ENCODE data around the gene SNX8.

The SNX8 gene

GRCh38 chr7:2314209-2314955 lies at the start of gene SNX8:
TSS of gene SNX8 (minus strand) at chr7:2314441. CDS start at chr7:2314421, 20 bp downstream.
- no peaks in the 10 kb centered on the region for H3K9me3 Mint-ChIP-seq
- peaks cover 6% of the 10 kb centered on the region for H3K36me3 Mint-ChIP-seq (ENCODE audit: low read depth)
- peak within 1 kb of the TSS; percentile 88 for H3K27ac Mint-ChIP-seq
- H3K27me3 Mint-ChIP-seq: no peaks in the 10 kb centered on the region
- no peak within 1 kb of the TSS for H3K4me3 Mint-ChIP-seq
- peaks cover 26% of the 10 kb centered on the region for H3K4me1 Mint-ChIP-seq (ENCODE audit: low read depth)

- no peak overlapping the region for H3K27ac Mint-ChIP-seq
- no peaks in the 10 kb centered on the region for H3K9me3 Mint-ChIP-seq
- H3K4me3 Mint-ChIP-seq: no peak overlapping the region
- no peaks in the 10 kb centered on the region for H3K27me3 Mint-ChIP-seq
- H3K36me3 Mint-ChIP-seq (ENCODE audit: low read depth): peaks cover 87% of the 10 kb centered on the region
- peaks cover 26% of the 10 kb centered on the region for H3K4me1 Mint-ChIP-seq (ENCODE audit: low read depth)
Observed at GRCh38 chr7:2362385-2363088, 48.3 kb upstream of the SNX8 start.

GRCh38 chr7:2360796-2361195 lies 46.6 kb upstream of the SNX8 start:
- Mint-ChIP-seq H3K36me3 (ENCODE audit: low read depth) (peaks cover 81% of the 10 kb centered on the region), H3K4me3 (no peak overlapping the region), H3K4me1 (ENCODE audit: low read depth) (peaks cover 40% of the 10 kb centered on the region), H3K27ac (no peak overlapping the region), H3K27me3 (no peaks in the 10 kb centered on the region), H3K9me3 (no peaks in the 10 kb centered on the region)

GRCh38 chr7:2359610-2360009 lies 45.4 kb upstream of the SNX8 start:
- Mint-ChIP-seq H3K27me3 (no peaks in the 10 kb centered on the region), H3K4me1 (ENCODE audit: low read depth) (peaks cover 40% of the 10 kb centered on the region), H3K36me3 (ENCODE audit: low read depth) (peaks cover 75% of the 10 kb centered on the region), H3K4me3 (no peak overlapping the region), H3K27ac (no peak overlapping the region), H3K9me3 (no peaks in the 10 kb centered on the region)

GRCh38 chr7:2358968-2359527 lies 44.8 kb upstream of the SNX8 start:
- peak overlapping the region; percentile 39 for H3K4me3 Mint-ChIP-seq
- H3K27me3 Mint-ChIP-seq: no peaks in the 10 kb centered on the region
- H3K36me3 Mint-ChIP-seq (ENCODE audit: low read depth): peaks cover 70% of the 10 kb centered on the region
- H3K9me3 Mint-ChIP-seq: no peaks in the 10 kb centered on the region
- peaks cover 45% of the 10 kb centered on the region for H3K4me1 Mint-ChIP-seq (ENCODE audit: low read depth)
- no peak overlapping the region for H3K27ac Mint-ChIP-seq

- peaks cover 57% of the 10 kb centered on the region for H3K36me3 Mint-ChIP-seq (ENCODE audit: low read depth)
- peak overlapping the region; percentile 83 for H3K4me3 Mint-ChIP-seq
- H3K27ac Mint-ChIP-seq: peak overlapping the region; percentile 87
- H3K9me3 Mint-ChIP-seq: no peaks in the 10 kb centered on the region
- peaks cover 58% of the 10 kb centered on the region for H3K4me1 Mint-ChIP-seq (ENCODE audit: low read depth)
- H3K27me3 Mint-ChIP-seq: no peaks in the 10 kb centered on the region
Observed at GRCh38 chr7:2357571-2357970, 43.3 kb upstream of the SNX8 start.

GRCh38 chr7:2357165-2357564 lies 42.9 kb upstream of the SNX8 start:
- peak overlapping the region; percentile 87 for H3K27ac Mint-ChIP-seq
- H3K4me1 Mint-ChIP-seq (ENCODE audit: low read depth): peaks cover 59% of the 10 kb centered on the region
- no peaks in the 10 kb centered on the region for H3K27me3 Mint-ChIP-seq
- peak overlapping the region; percentile 83 for H3K4me3 Mint-ChIP-seq
- no peaks in the 10 kb centered on the region for H3K9me3 Mint-ChIP-seq
- peaks cover 55% of the 10 kb centered on the region for H3K36me3 Mint-ChIP-seq (ENCODE audit: low read depth)

- Mint-ChIP-seq H3K4me3 (peak overlapping the region; percentile 83), H3K27ac (peak overlapping the region; percentile 89), H3K27me3 (no peaks in the 10 kb centered on the region), H3K4me1 (ENCODE audit: low read depth) (peaks cover 60% of the 10 kb centered on the region), H3K9me3 (no peaks in the 10 kb centered on the region), H3K36me3 (ENCODE audit: low read depth) (peaks cover 47% of the 10 kb centered on the region)
Observed at GRCh38 chr7:2355705-2356008, 41.4 kb upstream of the SNX8 start.

GRCh38 chr7:2354939-2355704 lies 40.9 kb upstream of the SNX8 start:
- peaks cover 55% of the 10 kb centered on the region for H3K4me1 Mint-ChIP-seq (ENCODE audit: low read depth)
- peak overlapping the region; percentile 92 for H3K4me3 Mint-ChIP-seq
- no peaks in the 10 kb centered on the region for H3K27me3 Mint-ChIP-seq
- peak overlapping the region; percentile 100 for H3K27ac Mint-ChIP-seq
- peaks cover 42% of the 10 kb centered on the region for H3K36me3 Mint-ChIP-seq (ENCODE audit: low read depth)
- H3K9me3 Mint-ChIP-seq: no peaks in the 10 kb centered on the region

GRCh38 chr7:2354186-2354938 lies 40.1 kb upstream of the SNX8 start, which contains the start of gene EIF3B:
TSS of gene EIF3B (plus strand) at chr7:2354827. CDS start at chr7:2354922, 95 bp downstream.
- Mint-ChIP-seq H3K9me3 (no peaks in the 10 kb centered on the region), H3K36me3 (ENCODE audit: low read depth) (peaks cover 34% of the 10 kb centered on the region), H3K27me3 (no peaks in the 10 kb centered on the region), H3K4me3 (peak within 1 kb of the TSS; percentile 92), H3K27ac (peak within 1 kb of the TSS; percentile 100), H3K4me1 (ENCODE audit: low read depth) (peaks cover 47% of the 10 kb centered on the region)

- H3K36me3 Mint-ChIP-seq (ENCODE audit: low read depth): peaks cover 29% of the 10 kb centered on the region
- H3K27me3 Mint-ChIP-seq: no peaks in the 10 kb centered on the region
- H3K4me3 Mint-ChIP-seq: peak overlapping the region; percentile 92
- peak overlapping the region; percentile 100 for H3K27ac Mint-ChIP-seq
- H3K9me3 Mint-ChIP-seq: no peaks in the 10 kb centered on the region
- H3K4me1 Mint-ChIP-seq (ENCODE audit: low read depth): peaks cover 42% of the 10 kb centered on the region
Observed at GRCh38 chr7:2353936-2354185, 39.6 kb upstream of the SNX8 start.

GRCh38 chr7:2353113-2353935 lies 39.1 kb upstream of the SNX8 start:
- peak overlapping the region; percentile 92 for H3K4me3 Mint-ChIP-seq
- H3K27me3 Mint-ChIP-seq: no peaks in the 10 kb centered on the region
- peak overlapping the region; percentile 100 for H3K27ac Mint-ChIP-seq
- H3K9me3 Mint-ChIP-seq: no peaks in the 10 kb centered on the region
- H3K36me3 Mint-ChIP-seq (ENCODE audit: low read depth): peaks cover 24% of the 10 kb centered on the region
- peaks cover 42% of the 10 kb centered on the region for H3K4me1 Mint-ChIP-seq (ENCODE audit: low read depth)

GRCh38 chr7:2350861-2351260 lies 36.6 kb upstream of the SNX8 start:
- Mint-ChIP-seq H3K4me3 (no peak overlapping the region), H3K4me1 (ENCODE audit: low read depth) (peaks cover 26% of the 10 kb centered on the region), H3K36me3 (ENCODE audit: low read depth) (peaks cover 8% of the 10 kb centered on the region), H3K9me3 (no peaks in the 10 kb centered on the region), H3K27ac (no peak overlapping the region), H3K27me3 (no peaks in the 10 kb centered on the region)

- Mint-ChIP-seq H3K4me3 (no peak overlapping the region), H3K27ac (no peak overlapping the region), H3K36me3 (ENCODE audit: low read depth) (peaks cover 4% of the 10 kb centered on the region), H3K9me3 (no peaks in the 10 kb centered on the region), H3K27me3 (no peaks in the 10 kb centered on the region), H3K4me1 (ENCODE audit: low read depth) (peaks cover 24% of the 10 kb centered on the region)
Observed at GRCh38 chr7:2350055-2350454, 35.8 kb upstream of the SNX8 start.
